GM18505 (cell line): Measurements from ENCODE around the gene C11orf21.

Experiments used
- ATAC-seq: cut with Tn5 transposase; IDR thresholded peaks from one replicate; pipeline ENCODE4 v1.9.1; 2021; ENCODE audit not compliant: unreplicated experiment
- POLR2A ChIP-seq: IDR thresholded peaks from 4 replicates; pipeline ENCODE4 v1.6.1; 2011; ENCODE audit warnings: borderline replicate concordance; ENCODE audit not compliant: insufficient read depth, insufficient read length; ENCODE audit errors: extremely low read depth

The C11orf21 gene

GRCh38 chr11:2264366-2265053 lies 37.2 kb downstream of the C11orf21 start:
- TF ChIP-seq POLR2A = no peak
- no peak for ATAC-seq

DNA sequence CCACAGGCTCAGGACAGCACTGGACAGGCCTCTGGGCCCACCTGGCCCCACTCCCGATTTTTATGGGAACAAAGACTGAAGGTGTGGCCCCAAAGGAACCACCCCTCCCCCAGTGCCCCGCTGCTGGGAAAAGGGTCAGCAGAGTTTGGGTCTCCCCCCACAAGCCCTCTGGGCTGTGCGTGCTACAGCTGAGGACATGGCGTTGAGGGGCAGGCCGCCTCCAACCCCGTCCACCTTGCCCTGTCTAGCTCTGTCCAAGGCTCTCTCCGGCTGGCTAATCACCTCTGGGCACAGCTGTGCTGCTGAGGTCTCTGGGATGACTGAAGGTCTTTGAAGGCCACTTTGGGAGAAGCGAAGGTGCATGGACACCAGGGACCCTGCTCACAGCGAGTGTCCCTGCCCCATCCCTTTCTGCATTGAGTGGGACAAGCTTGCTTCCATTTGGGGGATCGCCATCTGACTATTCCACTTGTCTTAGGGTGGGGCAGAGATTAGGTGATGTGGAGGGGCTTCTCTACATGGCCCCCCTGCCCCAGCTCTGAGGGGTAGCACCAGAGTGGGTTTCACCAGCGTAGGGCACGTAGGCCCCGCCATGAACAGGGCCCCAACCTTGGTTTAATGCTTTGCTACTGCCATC lies 37.9 kb downstream of the C11orf21 start:
- no peak for TF ChIP-seq POLR2A
- ATAC-seq = no peak

DNA sequence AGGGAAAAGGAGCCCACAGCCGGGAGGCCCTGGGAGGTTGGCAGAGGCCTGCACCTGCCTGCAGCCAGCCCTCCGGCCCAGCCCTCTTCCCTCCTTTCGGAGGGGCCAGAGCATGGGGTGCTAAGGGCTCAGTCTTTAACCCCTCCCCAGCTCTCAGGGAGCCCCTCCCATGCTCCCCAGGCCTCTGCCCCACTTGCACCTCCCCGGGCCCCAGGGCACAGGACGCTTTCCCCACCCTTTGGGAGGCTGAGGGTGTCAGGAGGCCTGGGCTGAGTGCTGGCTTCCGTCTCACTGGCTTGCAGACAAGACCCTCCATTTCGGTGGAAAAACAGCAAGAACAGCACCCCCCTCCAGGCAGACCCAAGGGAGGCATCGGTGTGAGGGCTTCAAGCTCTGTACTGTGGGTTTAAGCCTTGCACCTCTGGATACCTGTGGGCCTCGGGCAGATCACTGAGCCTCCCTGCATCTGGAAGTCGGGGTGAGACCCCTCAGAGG lies 38.6 kb downstream of the C11orf21 start:
- TF ChIP-seq POLR2A = no peak
- ATAC-seq = no peak

DNA sequence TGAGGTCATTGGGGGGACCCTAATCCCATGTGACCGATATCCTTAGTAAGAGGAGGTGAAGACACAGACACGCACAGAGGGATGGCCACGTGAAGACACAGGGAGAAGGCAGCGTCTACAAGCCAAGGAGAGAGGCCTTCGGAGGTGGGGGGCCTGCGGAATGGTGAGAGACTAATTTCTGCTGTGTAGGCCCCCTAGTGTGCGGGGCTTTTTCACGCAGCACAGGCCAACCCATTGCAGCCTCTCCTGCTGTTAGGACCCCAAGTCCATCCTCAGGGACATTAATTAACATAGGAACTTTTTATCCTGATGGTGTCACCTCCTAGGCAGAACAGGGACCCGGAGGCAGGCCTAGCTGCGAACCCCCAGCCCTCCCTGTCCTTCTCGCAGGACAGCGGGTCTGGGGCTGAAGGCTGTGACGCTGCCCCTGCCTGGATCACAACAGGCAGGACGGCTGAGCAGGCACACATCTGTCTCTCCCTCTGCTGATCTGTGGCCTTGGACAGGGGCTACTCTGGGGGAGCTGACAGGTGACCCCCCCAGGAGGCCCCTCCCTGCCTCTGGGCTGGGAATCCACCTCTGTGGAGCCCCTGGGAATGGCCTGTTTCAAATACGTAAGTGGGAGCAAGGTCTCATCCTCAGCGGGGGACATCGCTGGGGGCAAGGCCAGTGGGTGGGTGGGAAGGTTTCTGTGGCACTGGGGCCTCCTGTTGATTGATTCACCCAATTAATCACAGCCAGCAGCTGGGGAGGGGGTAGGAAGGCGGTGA lies 39.2 kb downstream of the C11orf21 start:
- no peak for TF ChIP-seq POLR2A
- no peak for ATAC-seq

DNA sequence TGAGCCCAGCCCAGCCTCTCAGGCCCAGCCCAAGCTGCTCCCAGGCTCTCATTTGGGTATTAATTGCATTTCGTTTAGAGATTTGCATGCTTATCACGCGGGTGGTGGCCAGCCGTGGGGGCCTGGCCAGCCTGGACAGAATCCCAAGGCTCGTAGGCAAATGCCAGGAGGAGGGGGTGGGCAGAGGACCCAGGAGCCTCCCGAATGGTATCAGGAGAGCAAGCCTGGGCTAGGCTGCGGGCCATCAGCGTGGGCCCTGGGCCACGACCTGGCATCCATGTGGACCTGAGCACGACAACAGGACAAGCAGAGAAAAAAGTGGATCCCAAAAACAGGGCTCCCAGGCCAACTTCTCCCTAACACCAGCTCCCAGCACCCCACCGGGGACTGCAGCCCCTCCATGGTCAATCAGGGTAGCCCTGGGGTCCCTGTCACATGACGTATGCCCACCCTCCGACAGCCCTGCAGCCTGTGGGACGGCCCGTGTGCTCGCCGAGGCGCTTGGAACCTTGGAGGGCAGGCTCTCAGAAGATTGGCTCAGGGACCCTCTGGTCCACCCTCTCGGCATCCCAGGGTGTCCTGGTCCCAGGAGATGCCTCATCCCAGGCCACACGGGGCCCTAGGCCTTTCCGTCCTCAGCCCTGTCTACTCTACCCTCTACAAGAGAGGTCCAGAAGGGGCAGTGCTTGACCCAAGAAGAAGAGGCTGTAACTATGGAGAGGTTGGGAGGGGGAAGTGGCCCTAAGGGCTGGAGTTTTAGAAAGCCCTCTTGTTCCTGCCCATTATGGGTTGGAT lies 40.1 kb downstream of the C11orf21 start:
- TF ChIP-seq POLR2A = no peak
- no peak for ATAC-seq

- TF ChIP-seq POLR2A = no peak
- ATAC-seq = no peak
Observed at GRCh38 chr11:2260491-2261364, 41.0 kb downstream of the C11orf21 start.

DNA sequence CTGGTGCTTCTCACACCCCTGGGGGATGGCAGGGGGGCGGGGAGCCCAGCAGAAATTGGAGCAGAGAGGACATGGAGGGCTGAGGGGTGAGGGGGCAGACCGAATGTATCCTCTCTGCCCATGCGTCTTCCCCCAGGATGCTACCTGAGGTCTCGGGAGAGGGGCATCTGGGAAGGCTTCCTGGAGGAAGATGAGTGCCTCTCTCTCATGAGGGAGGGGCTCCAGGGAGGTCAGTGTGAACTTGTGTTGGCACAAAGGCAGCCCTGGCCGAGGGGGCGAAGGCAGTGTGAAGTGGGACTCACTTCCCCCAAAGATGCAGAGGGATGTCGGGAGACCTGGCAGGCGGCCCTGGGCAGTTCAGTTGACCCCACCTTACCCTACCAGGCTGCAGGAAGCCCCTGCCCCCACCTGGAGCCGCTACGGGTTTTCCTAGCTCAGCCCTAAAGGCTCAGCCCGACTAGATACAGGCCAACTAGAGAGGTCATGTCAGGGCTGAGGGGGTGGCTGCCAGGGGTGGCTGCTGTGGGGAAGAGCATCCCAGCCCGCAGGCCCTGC lies 41.7 kb downstream of the C11orf21 start:
- no peak for TF ChIP-seq POLR2A
- no peak for ATAC-seq

DNA sequence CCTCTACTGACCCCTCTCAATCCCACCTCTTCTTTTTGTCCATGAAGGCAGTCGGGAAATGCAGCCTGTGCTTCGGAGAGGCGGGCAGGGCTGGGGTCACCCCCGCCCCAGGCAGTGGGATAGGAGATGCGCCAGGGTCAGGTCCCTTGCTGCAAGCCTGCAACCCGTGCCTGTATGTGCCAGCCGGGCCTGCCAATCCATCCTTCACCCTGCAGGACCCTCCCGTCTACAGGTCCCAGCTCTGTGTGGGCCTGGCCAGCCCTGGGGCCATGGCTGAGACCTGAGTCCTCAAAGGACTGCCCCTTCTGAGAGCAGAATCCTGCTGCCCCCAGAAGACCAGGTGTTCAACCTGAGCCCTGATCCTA lies 42.3 kb downstream of the C11orf21 start:
- no peak for TF ChIP-seq POLR2A
- ATAC-seq = no peak

DNA sequence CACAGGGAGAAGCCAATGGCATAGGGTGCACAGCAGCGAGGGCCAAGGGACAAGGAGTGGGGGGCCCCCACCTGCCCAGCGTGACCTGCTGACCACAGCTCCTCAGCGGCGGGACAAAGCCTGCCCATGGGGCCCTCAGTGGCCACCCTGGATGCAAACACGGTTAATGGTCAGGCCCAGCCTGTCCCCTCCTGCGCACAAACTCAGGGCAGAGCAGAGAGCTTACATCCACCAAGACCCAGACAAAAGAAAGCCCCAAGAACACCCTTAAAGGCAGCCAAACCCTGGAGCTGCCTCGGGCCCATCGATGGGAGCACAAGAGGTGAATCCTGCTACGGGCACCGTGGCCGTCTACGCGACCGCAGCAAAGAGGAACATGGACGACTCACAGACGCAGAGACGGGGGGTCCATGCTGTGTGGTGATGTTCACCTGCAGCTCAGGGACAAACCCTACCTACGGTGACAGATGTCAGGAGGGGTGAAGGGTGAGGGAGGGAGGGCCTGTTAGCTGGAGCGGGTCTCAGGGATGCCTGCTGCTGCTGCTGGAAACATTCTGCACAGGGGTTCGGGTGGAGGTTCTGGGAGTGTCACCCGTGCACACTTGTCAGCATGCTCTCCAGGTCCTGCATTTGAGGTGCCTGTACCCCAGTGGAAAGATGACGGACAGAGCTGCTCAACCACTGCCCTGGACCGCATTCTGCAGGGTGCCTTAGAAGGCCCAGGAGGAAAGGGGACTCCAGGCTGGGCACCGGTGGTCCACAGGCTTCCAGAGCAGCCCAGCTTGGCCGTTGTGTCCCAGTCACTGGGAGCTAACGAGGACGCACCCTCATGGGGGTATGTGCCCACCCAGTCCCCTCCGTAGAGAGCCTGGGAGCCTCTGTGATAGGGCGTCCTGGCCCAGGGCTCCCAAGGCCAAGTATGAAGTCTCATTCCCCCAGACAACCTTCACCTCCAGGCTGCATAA lies 42.9 kb downstream of the C11orf21 start:
- no peak for TF ChIP-seq POLR2A
- ATAC-seq = no peak

DNA sequence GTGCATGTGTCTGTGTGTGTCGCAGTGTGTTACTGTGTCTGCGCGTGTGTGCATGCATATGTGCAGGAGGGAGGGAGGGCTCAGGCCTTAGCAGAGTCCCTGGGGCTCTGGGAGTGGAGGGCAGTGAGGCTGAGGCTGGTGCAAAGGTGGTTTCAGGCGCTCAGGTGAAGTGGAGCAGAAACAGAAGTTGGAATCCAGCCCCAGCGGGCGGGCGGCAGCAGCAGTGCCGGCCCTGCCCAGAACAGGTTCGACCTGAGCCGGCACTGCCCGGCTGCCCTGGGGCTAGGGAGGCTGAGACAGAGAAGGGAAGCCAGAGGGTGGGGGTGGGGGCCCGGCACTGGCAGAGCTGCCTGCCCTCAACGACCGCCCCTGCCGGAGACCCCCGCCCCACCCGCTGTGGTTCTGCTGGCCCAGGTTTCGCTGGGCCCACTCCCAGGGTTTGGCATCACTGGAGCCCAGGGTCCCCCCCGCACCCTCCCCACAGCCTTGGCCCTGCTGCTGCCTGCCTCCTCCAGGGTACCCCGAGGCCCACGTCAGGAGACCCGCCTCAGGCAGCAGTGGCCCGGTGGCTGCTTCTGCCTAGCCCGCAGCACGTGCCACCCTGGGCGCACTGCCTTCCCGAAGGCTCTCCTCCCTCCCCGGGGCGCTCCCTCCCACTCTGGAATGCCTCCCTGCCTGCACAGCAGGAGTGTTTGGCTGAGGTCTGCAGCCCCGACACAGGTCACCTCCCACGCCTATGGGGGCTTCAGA lies 44.6 kb downstream of the C11orf21 start:
- no peak for TF ChIP-seq POLR2A
- ATAC-seq = no peak
